HepG2 (cell line): ENCODE results near the gene PTGIS. TPM values are rescaled to one million over a fixed set of nuclear protein-coding genes. Genes with fewer than 3 reads are reported as not detected.

Experiments
- ATF7-NPFF ChIP-seq: sonication (generic); formaldehyde crosslinking; IDR thresholded peaks from 2 replicates; pipeline ENCODE4 v1.8.1; 2023; ENCODE audit warnings: mild to moderate bottlenecking, low read depth, missing genetic modification reagents, moderate library complexity
- BATF2 ChIP-seq: sonication (generic); formaldehyde crosslinking; IDR thresholded peaks from 2 replicates; pipeline ENCODE4 v1.8.0; 2022; ENCODE audit warnings: mild to moderate bottlenecking, missing genetic modification reagents, moderate library complexity
- CHD4 ChIP-seq: fragments of 200-600 bp; sonication (generic); IDR thresholded peaks from 2 replicates; pipeline ENCODE4 v1.7.0; 2017; ENCODE audit warnings: mild to moderate bottlenecking, low read length, borderline replicate concordance
- EED ChIP-seq: sonication (generic); formaldehyde crosslinking; IDR thresholded peaks from 2 replicates; pipeline ENCODE4 v1.5.0; 2020; ENCODE audit warnings: mild to moderate bottlenecking, missing genetic modification reagents
- ELF1 ChIP-seq: sonication (generic); formaldehyde crosslinking; IDR thresholded peaks from 2 replicates; pipeline ENCODE4 v1.4.0; 2020; ENCODE audit warnings: missing genetic modification reagents
- FOXA3 ChIP-seq: IDR thresholded peaks from 2 replicates; pipeline ENCODE4 v1.6.1; 2016; ENCODE audit warnings: missing genetic modification reagents, missing compliant biosample characterization
- GPBP1L1 ChIP-seq: sonication (generic); formaldehyde crosslinking; IDR thresholded peaks from 2 replicates; pipeline ENCODE4 v1.5.0; 2020; ENCODE audit warnings: mild to moderate bottlenecking, missing genetic modification reagents
- GPN1 ChIP-seq: sonication (generic); formaldehyde crosslinking; IDR thresholded peaks from 2 replicates; pipeline ENCODE4 v1.5.1; 2020; ENCODE audit warnings: missing genetic modification reagents, borderline replicate concordance
- HBP1 ChIP-seq: IDR thresholded peaks from 2 replicates; pipeline ENCODE4 v1.6.1; 2016; ENCODE audit warnings: low read depth, control low read depth
- IKZF1 ChIP-seq: fragments of 450-650 bp; IDR thresholded peaks from 2 replicates; pipeline ENCODE4 v1.7.1; 2016
- ISL2 ChIP-seq: sonication (generic); formaldehyde crosslinking; IDR thresholded peaks from 2 replicates; pipeline ENCODE4 v1.5.0; 2020; ENCODE audit warnings: missing genetic modification reagents
- JUNB ChIP-seq: sonication (generic); formaldehyde crosslinking; IDR thresholded peaks from 2 replicates; pipeline ENCODE4 v1.8.0; 2022; ENCODE audit warnings: missing genetic modification reagents, mild to moderate bottlenecking, borderline replicate concordance
- KDM3A ChIP-seq: IDR thresholded peaks from 2 replicates; pipeline ENCODE4 v1.6.1; 2018; ENCODE audit warnings: low read depth, missing compliant biosample characterization
- NR0B2 ChIP-seq: sonication (generic); formaldehyde crosslinking; IDR thresholded peaks from 2 replicates; pipeline ENCODE4 v1.4.0; 2020; ENCODE audit warnings: mild to moderate bottlenecking, missing genetic modification reagents
- RXRA ChIP-seq: sonication (generic); formaldehyde crosslinking; IDR thresholded peaks from 2 replicates; pipeline ENCODE4 v1.5.1; 2020; ENCODE audit warnings: missing genetic modification reagents
- SAP130 ChIP-seq: IDR thresholded peaks from 2 replicates; pipeline ENCODE4 v1.6.1; 2016; ENCODE audit warnings: low read depth
- ZBTB1 ChIP-seq: sonication (generic); formaldehyde crosslinking; IDR thresholded peaks from 2 replicates; pipeline ENCODE4 v1.4.0; 2020; ENCODE audit warnings: missing genetic modification reagents, borderline replicate concordance
- ZFAT ChIP-seq: sonication (generic); formaldehyde crosslinking; conservative IDR thresholded peaks from 2 replicates; pipeline ENCODE4 v1.8.1; 2023; ENCODE audit warnings: missing genetic modification reagents, inconsistent platforms
- ZFP90 ChIP-seq: sonication (generic); formaldehyde crosslinking; IDR thresholded peaks from 2 replicates; pipeline ENCODE4 v1.8.0; 2022; ENCODE audit warnings: missing genetic modification reagents, mild to moderate bottlenecking, inconsistent platforms, borderline replicate concordance
- ZHX1 ChIP-seq: sonication (generic); formaldehyde crosslinking; IDR thresholded peaks from 2 replicates; pipeline ENCODE4 v1.8.1; 2022; ENCODE audit warnings: low read depth, mild to moderate bottlenecking, missing genetic modification reagents
- ZNF382 ChIP-seq: sonication (generic); formaldehyde crosslinking; IDR thresholded peaks from 2 replicates; pipeline ENCODE4 v1.5.0; 2020; ENCODE audit warnings: missing genetic modification reagents, mild to moderate bottlenecking, borderline replicate concordance
- ZNF430 ChIP-seq: sonication (generic); formaldehyde crosslinking; IDR thresholded peaks from 2 replicates; pipeline ENCODE4 v1.9.0; 2021; ENCODE audit warnings: mild to moderate bottlenecking, missing genetic modification reagents
- ZNF589 ChIP-seq: sonication (generic); formaldehyde crosslinking; conservative IDR thresholded peaks from 2 replicates; pipeline ENCODE4 v1.8.0; 2022; ENCODE audit warnings: mild to moderate bottlenecking, moderate library complexity, missing genetic modification reagents
- ZNF761 ChIP-seq: sonication (generic); formaldehyde crosslinking; conservative IDR thresholded peaks from 2 replicates; pipeline ENCODE4 v1.4.0; 2020; ENCODE audit warnings: mild to moderate bottlenecking, missing genetic modification reagents
- polyA plus RNA-seq, 8 experiments: library from polyadenylated mRNA; depleted of rRNA in 3 of 8; stranded (reverse) in 7 of 8; unstranded in 1 of 8; fragments of >200 nt; fragmentation: Illumina TruSeq in 4 of 8; extraction: Trizol in 4 of 8; gene quantifications; 2 replicates each; pipeline versions ENCODE4 v1.2.1 to v1.2.3, GENCODE V29; 2011 to 2016; ENCODE audit warnings: low read depth in 4 of 8, missing spikeins in 1 of 8, mixed read lengths in 1 of 8; ENCODE audit not compliant: insufficient read depth in 1 of 8
- total RNA-seq, 5 experiments: library from RNA; depleted of rRNA; stranded (reverse); fragments of >200 nt; fragmentation: Illumina TruSeq; extraction: Trizol; gene quantifications; 2 replicates each; pipeline ENCODE4 v1.2.3, GENCODE V29; 2016; ENCODE audit warnings: low read depth in 1 of 5

PTGIS gene
- total and polyA plus RNA-seq, 2 of the 13 experiments (the other 11 are each of a cell fraction or from before 2014, with no cell fraction given) = not detected

GRCh38 chr20:49610691-49611538 lies 43.0 kb upstream of the PTGIS start (continued):
- TF ChIP-seq ZFAT (CRISPR knock-in tag) = no peak
- TF ChIP-seq KDM3A = peak; percentile 95
- peak; percentile 83 for TF ChIP-seq ATF7-NPFF
- TF ChIP-seq NR0B2 (CRISPR knock-in tag) = peak; percentile 95
- TF ChIP-seq ISL2 (CRISPR knock-in tag) = peak; percentile 87; the same call in 1 of the 2 replicates
- peak; percentile 62 for TF ChIP-seq ELF1 (CRISPR knock-in tag)
- TF ChIP-seq ZNF589 (CRISPR knock-in tag) = no peak
- no peak for TF ChIP-seq IKZF1
- no peak for TF ChIP-seq JUNB (CRISPR knock-in tag)
- TF ChIP-seq GPBP1L1 (CRISPR knock-in tag) = no peak
- TF ChIP-seq ZHX1 (CRISPR knock-in tag) = no peak; the same call in none of the 2 replicates
- peak; percentile 97 for TF ChIP-seq ZFP90
- peak; percentile 86 for TF ChIP-seq ZNF761 (CRISPR knock-in tag)
- TF ChIP-seq HBP1 (CRISPR knock-in tag) = 0 out of 2 replicates have a peak, but pooled peaks have one; percentile 52
- no peak for TF ChIP-seq BATF2 (CRISPR knock-in tag)
- TF ChIP-seq SAP130 = peak; percentile 78
- TF ChIP-seq ZNF382 (CRISPR knock-in tag) = no peak
- TF ChIP-seq GPN1 (CRISPR knock-in tag) = peak; percentile 48; the same call in 1 of the 2 replicates
- peak; percentile 63; the same call in 1 of the 2 replicates for TF ChIP-seq FOXA3 (CRISPR knock-in tag)
- no peak for TF ChIP-seq CHD4
- peak; percentile 92; the same call in 1 of the 2 replicates for TF ChIP-seq ZNF430
- TF ChIP-seq EED = peak; percentile 70; the same call in 1 of the 2 replicates
- peak; percentile 94 for TF ChIP-seq RXRA (CRISPR knock-in tag)
- no peak; the same call in 1 of the 2 replicates for TF ChIP-seq ZBTB1 (CRISPR knock-in tag)
